ENCODE data around the gene THAP4. TPM values are rescaled to one million over a fixed set of nuclear protein-coding genes. Genes with fewer than 3 reads are reported as not detected.

THAP4 gene
- total RNA-seq, 6 experiments from 2014 or later: 40.6 to 47.9 (median 43.0) TPM

DNA sequence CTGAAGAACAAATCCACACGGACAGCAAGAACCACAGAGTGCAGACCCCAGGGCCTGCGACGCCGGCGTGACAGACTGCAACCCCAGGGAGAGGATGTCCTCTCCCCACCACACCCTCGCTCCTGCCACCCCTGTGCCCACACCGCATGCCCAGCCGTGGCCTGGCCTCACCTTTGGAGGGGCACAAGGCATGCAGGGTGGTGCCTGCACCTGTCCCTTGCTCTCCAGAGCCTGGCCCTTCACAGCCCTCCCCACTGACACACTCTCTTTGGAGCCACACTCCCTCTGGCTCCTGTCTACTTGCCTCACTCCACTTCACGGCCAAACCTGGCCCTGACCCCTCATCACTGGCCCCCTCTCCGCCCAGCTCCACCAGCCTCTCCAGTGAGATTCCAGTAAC, 9.3 kb downstream of the THAP4 start:
- Mint-ChIP-seq H3K36me3 (ENCODE audit: low read depth) (0 out of 2 replicates have a peak, but pooled peaks cover 11% of the 10 kb centered on the region), H3K27me3 (ENCODE audit: insufficient read depth) (no peaks in the 10 kb centered on the region), H3K4me3 (no peak overlapping the region), H3K9me3 (no peaks in the 10 kb centered on the region), H3K27ac (no peak overlapping the region), H3K4me1 (ENCODE audit: low read depth) (peaks cover 16% of the 10 kb centered on the region)
- no peak for DNase-seq
- TF ChIP-seq, protein P1, sequence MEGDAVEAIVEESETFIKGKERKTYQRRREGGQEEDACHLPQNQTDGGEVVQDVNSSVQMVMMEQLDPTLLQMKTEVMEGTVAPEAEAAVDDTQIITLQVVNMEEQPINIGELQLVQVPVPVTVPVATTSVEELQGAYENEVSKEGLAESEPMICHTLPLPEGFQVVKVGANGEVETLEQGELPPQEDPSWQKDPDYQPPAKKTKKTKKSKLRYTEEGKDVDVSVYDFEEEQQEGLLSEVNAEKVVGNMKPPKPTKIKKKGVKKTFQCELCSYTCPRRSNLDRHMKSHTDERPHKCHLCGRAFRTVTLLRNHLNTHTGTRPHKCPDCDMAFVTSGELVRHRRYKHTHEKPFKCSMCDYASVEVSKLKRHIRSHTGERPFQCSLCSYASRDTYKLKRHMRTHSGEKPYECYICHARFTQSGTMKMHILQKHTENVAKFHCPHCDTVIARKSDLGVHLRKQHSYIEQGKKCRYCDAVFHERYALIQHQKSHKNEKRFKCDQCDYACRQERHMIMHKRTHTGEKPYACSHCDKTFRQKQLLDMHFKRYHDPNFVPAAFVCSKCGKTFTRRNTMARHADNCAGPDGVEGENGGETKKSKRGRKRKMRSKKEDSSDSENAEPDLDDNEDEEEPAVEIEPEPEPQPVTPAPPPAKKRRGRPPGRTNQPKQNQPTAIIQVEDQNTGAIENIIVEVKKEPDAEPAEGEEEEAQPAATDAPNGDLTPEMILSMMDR (IDR thresholded peaks at IDR 0.05): no peak

DNA sequence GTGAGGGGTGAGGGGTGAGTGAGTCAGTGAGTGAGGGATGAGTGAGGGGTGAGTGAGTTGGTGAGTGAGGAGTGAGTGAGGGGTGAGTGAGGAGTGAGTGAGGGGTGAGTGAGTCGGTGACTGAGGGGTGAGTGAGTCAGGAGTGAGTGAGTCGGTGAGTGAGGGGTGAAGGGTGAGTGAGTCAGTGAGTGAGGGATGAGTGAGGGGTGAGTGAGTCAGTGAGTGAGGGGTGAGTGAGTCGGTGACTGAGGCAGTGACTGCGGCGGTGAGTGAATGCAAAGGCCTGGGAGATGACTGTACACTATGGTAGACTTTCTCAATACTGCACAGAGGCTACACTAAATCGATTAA, 16.6 kb downstream of the THAP4 start:
- no peak for DNase-seq
- TF ChIP-seq, protein P1 (IDR thresholded peaks at IDR 0.05): no peak
- peaks cover 37% of the 10 kb centered on the region for H3K36me3 Mint-ChIP-seq (ENCODE audit: low read depth)
- H3K27me3 Mint-ChIP-seq (ENCODE audit: insufficient read depth): no peaks in the 10 kb centered on the region; the same call in 1 of the 2 replicates
- peak overlapping the region; percentile 59 for H3K27ac Mint-ChIP-seq
- H3K4me1 Mint-ChIP-seq (ENCODE audit: low read depth): peaks cover 6% of the 10 kb centered on the region; the same call in 1 of the 2 replicates
- no peak overlapping the region for H3K4me3 Mint-ChIP-seq
- peaks cover 13% of the 10 kb centered on the region for H3K9me3 Mint-ChIP-seq

DNA sequence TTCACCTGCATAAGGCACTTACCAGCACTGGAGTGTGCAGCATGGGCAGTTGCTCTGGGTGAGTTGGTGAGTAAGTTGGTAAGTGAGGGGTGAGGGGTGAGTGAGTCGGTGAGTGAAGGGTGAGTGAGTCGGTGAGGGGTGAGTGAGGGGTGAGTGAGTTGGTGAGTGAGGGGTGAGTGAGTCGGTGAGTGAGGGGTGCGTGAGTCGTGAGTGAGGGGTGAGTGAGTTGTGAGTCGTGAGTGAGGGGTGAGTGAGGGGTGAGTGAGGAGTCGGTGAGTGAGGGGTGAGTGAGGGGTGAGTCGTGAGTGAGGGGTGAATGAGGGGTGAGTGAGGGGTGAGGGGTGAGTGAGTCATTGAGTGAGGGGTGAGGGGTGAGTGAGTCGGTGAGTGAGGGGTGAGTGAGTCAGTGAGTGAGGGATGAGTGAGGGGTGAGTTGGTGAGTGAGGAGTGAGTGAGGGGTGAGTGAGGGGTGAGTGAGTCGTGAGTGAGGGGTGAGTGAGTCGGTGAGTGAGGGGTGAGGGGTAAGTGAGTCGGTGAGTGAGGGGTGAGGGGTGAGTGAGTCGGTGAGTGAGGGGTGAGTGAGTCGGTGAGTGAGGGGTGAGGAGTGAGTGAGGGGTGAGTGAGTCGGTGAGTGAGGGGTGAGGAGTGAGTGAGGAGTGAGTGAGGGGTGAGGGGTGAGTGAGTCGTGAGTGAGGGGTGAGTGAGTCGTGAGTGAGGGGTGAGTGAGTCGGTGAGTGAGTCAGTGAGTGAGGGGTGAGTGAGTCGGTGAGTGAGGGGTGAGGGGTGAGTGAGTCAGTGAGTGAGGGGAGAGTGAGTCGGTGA, 17.1 kb downstream of the THAP4 start:
- H3K36me3 Mint-ChIP-seq (ENCODE audit: low read depth): peaks cover 37% of the 10 kb centered on the region
- no peak for DNase-seq
- peak overlapping the region; percentile 45 for H3K27ac Mint-ChIP-seq
- H3K4me1 Mint-ChIP-seq (ENCODE audit: low read depth): peaks cover 6% of the 10 kb centered on the region; the same call in 1 of the 2 replicates
- H3K9me3 Mint-ChIP-seq: peaks cover 13% of the 10 kb centered on the region
- no peaks in the 10 kb centered on the region; the same call in 1 of the 2 replicates for H3K27me3 Mint-ChIP-seq (ENCODE audit: insufficient read depth)
- TF ChIP-seq, protein P1 (IDR thresholded peaks at IDR 0.05): no peak
- no peak overlapping the region for H3K4me3 Mint-ChIP-seq

DNA sequence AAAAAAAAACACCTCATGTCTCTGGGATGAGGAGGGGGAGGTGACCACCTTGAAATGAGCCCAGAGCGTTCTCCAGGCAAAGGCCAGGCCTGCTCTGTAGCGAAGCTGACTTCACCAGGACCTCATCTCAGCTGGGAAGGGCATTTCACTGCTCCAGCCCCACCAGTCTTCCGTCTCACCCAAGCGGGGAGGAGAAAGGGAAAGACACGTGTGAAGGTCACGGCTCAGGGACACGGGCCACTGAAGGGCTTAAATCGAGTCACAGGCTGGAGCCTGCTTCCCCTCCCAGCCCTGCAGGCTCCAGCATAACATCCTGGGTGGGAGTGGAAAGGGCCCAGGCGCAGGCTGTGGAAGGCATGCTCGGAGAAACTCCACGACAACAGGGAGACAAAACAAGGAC, 18.1 kb downstream of the THAP4 start:
- H3K4me3 Mint-ChIP-seq: no peak overlapping the region
- H3K4me1 Mint-ChIP-seq (ENCODE audit: low read depth): peaks cover 6% of the 10 kb centered on the region; the same call in 1 of the 2 replicates
- H3K27ac Mint-ChIP-seq: no peak overlapping the region; the same call in 1 of the 2 replicates
- TF ChIP-seq, protein P1 (IDR thresholded peaks at IDR 0.05): no peak
- no peaks in the 10 kb centered on the region; the same call in 1 of the 2 replicates for H3K27me3 Mint-ChIP-seq (ENCODE audit: insufficient read depth)
- peaks cover 37% of the 10 kb centered on the region for H3K36me3 Mint-ChIP-seq (ENCODE audit: low read depth)
- peaks cover 13% of the 10 kb centered on the region for H3K9me3 Mint-ChIP-seq
- DNase-seq: no peak

DNA sequence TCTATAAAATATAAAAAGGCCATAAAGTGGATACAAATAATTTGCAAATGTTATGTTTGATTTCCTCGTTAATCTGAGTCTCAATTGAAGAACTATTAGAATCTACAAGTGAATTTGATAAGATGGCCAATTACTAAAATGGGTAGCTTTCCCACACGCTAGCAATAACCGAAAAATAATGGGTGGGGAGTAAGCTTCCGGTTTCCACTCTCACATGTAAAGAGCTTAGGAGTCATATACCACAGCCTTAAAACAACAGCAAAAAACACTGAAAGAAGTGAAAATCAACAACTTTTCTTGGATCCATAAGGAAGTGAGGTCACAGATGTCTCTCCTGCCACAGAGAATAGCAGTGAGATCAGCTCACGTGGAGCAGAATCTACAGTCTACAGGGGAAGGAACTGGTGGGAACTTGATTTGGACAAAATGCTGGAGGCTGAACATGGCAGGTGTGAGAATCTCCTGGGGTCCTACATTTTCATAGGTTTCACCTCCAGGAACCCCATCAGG, 18.6 kb downstream of the THAP4 start:
- no peak for DNase-seq
- Mint-ChIP-seq H3K9me3 (peaks cover 13% of the 10 kb centered on the region), H3K4me1 (ENCODE audit: low read depth) (peaks cover 6% of the 10 kb centered on the region; the same call in 1 of the 2 replicates), H3K4me3 (no peak overlapping the region), H3K36me3 (ENCODE audit: low read depth) (peaks cover 32% of the 10 kb centered on the region), H3K27me3 (ENCODE audit: insufficient read depth) (no peaks in the 10 kb centered on the region; the same call in 1 of the 2 replicates), H3K27ac (no peak overlapping the region)
- TF ChIP-seq, protein P1 (IDR thresholded peaks at IDR 0.05): no peak
